HepG2 (cell line): Measurements from ENCODE around the gene CHMP1B. TPM values are rescaled to one million over a fixed set of nuclear protein-coding genes. Genes with fewer than 3 reads are reported as not detected.

Experiments
- GMEB1 ChIP-seq: sonication (generic); formaldehyde crosslinking; IDR thresholded peaks from 2 replicates; pipeline ENCODE4 v1.5.1; 2020; ENCODE audit warnings: missing genetic modification reagents, mild to moderate bottlenecking, borderline replicate concordance
- GTF2F1 ChIP-seq: fragments of 150-350 bp; IDR thresholded peaks from 2 replicates; pipeline ENCODE4 v1.6.1; 2014; ENCODE audit warnings: low read length
- HNF1B ChIP-seq: sonication (generic); formaldehyde crosslinking; IDR thresholded peaks from 2 replicates; pipeline ENCODE4 v1.5.1; 2020; ENCODE audit warnings: mild to moderate bottlenecking, moderate library complexity, missing genetic modification reagents
- MYC ChIP-seq: sonication (generic); formaldehyde crosslinking; IDR thresholded peaks from 2 replicates; pipeline ENCODE4 v1.9.0; 2021; ENCODE audit warnings: missing genetic modification reagents, borderline replicate concordance
- NFYC ChIP-seq: IDR thresholded peaks from 2 replicates; pipeline ENCODE4 v1.6.1; 2016; ENCODE audit warnings: missing genetic modification reagents, missing compliant biosample characterization
- NR2C2 ChIP-seq: sonication (generic); formaldehyde crosslinking; IDR thresholded peaks from 2 replicates; pipeline ENCODE4 v1.4.0; 2020; ENCODE audit warnings: missing genetic modification reagents, mild to moderate bottlenecking, moderate library complexity, borderline replicate concordance
- RBM22 ChIP-seq: fragments of 200-400 bp; formaldehyde crosslinking; optimal IDR thresholded peaks from 2 replicates; pipeline ENCODE3; 2017; ENCODE audit warnings: mild to moderate bottlenecking, low read length, moderate library complexity
- SP140L ChIP-seq: sonication (generic); formaldehyde crosslinking; IDR thresholded peaks from 2 replicates; pipeline ENCODE4 v1.4.0; 2020; ENCODE audit warnings: missing genetic modification reagents, borderline replicate concordance
- TBX3 ChIP-seq: fragments of 450-650 bp; IDR thresholded peaks from 2 replicates; pipeline ENCODE4 v1.6.1; 2017; ENCODE audit warnings: antibody characterized with exemption, mild to moderate bottlenecking, inconsistent platforms, borderline replicate concordance
- TOE1 ChIP-seq: sonication (generic); formaldehyde crosslinking; IDR thresholded peaks from 2 replicates; pipeline ENCODE4 v1.4.0; 2020; ENCODE audit warnings: mild to moderate bottlenecking, missing genetic modification reagents
- UBTF ChIP-seq: sonication (generic); formaldehyde crosslinking; IDR thresholded peaks from 2 replicates; pipeline ENCODE4 v1.4.0; 2020; ENCODE audit warnings: mild to moderate bottlenecking, missing genetic modification reagents
- YEATS4 ChIP-seq: sonication (generic); formaldehyde crosslinking; IDR thresholded peaks from 2 replicates; pipeline ENCODE4 v1.4.0; 2020; ENCODE audit warnings: missing genetic modification reagents, borderline replicate concordance
- ZNF205 ChIP-seq: IDR thresholded peaks from 2 replicates; pipeline ENCODE4 v1.6.1; 2018; ENCODE audit warnings: missing biosample characterization, missing genetic modification reagents
- ZNF44 ChIP-seq: sonication (generic); formaldehyde crosslinking; IDR thresholded peaks from 2 replicates; pipeline ENCODE4 v1.5.1; 2020; ENCODE audit warnings: mild to moderate bottlenecking, missing genetic modification reagents
- polyA plus RNA-seq, 8 experiments: library from polyadenylated mRNA; depleted of rRNA in 3 of 8; stranded (reverse) in 7 of 8; unstranded in 1 of 8; fragments of >200 nt; fragmentation: Illumina TruSeq in 4 of 8; extraction: Trizol in 4 of 8; gene quantifications; 2 replicates each; pipeline versions ENCODE4 v1.2.1 to v1.2.3, GENCODE V29; 2011 to 2016; ENCODE audit warnings: low read depth in 4 of 8, missing spikeins in 1 of 8, mixed read lengths in 1 of 8; ENCODE audit not compliant: insufficient read depth in 1 of 8
- total RNA-seq, 5 experiments: library from RNA; depleted of rRNA; stranded (reverse); fragments of >200 nt; fragmentation: Illumina TruSeq; extraction: Trizol; gene quantifications; 2 replicates each; pipeline ENCODE4 v1.2.3, GENCODE V29; 2016; ENCODE audit warnings: low read depth in 1 of 5
- TF ChIP-seq, protein P1 (sequence below), 2 experiments: fragments of 450-650 bp in 1 of 2; sonication (generic) in 1 of 2; formaldehyde crosslinking; IDR thresholded peaks; 2 replicates each; pipeline versions ENCODE4 v1.5.0 to v1.8.0; 2020 to 2022; ENCODE audit warnings: mild to moderate bottlenecking in 1 of 2, missing genetic modification reagents in 1 of 2
- TF ChIP-seq, protein P2 (sequence below): sonication (generic); formaldehyde crosslinking; IDR thresholded peaks from 2 replicates; pipeline ENCODE4 v1.9.0; 2021; ENCODE audit warnings: missing genetic modification reagents, mild to moderate bottlenecking, borderline replicate concordance
- TF ChIP-seq, protein P3 (sequence below): sonication (generic); formaldehyde crosslinking; IDR thresholded peaks from 2 replicates; pipeline ENCODE4 v1.8.0; 2022; ENCODE audit warnings: mild to moderate bottlenecking, missing genetic modification reagents, borderline replicate concordance

The CHMP1B gene
- total and polyA plus RNA-seq, 2 of the 13 experiments (the other 11 are each of a cell fraction or from before 2014, with no cell fraction given) = 18.8 to 20.2 TPM

DNA sequence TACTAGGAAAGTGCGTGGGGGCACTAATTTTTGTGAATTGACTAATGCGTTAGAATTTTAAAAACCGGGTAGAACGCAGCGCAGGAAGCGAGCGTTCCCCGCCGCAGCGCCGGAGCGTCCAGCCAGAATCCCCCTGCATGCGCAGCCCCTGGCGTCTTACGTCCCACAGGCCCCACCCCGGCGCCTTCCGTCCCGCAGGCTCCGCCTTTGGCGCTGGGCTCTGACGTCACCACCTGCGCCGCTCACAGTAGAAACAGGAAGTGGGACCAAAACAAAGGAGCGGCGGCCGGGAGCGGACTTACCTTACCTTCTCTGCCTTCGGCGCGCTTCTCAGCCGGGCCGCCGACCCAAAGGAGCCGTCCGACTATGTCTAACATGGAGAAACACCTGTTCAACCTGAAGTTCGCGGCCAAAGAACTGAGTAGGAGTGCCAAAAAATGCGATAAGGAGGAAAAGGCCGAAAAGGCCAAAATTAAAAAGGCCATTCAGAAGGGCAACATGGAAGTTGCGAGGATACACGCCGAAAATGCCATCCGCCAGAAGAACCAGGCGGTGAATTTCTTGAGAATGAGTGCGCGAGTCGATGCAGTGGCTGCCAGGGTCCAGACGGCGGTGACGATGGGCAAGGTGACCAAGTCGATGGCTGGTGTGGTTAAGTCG, at the start of gene CHMP1B (continued):
- TF ChIP-seq, protein P1, sequence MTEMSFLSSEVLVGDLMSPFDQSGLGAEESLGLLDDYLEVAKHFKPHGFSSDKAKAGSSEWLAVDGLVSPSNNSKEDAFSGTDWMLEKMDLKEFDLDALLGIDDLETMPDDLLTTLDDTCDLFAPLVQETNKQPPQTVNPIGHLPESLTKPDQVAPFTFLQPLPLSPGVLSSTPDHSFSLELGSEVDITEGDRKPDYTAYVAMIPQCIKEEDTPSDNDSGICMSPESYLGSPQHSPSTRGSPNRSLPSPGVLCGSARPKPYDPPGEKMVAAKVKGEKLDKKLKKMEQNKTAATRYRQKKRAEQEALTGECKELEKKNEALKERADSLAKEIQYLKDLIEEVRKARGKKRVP (CRISPR knock-in tag; IDR thresholded peaks at IDR 0.05) = 0 out of 4 replicates have a peak, but pooled peaks of 1 of the 2 experiments have one; percentile 76
- TF ChIP-seq RBM22 = no peak
- no peak for TF ChIP-seq TBX3
- TF ChIP-seq SP140L (CRISPR knock-in tag) = no peak
- peak; percentile 73 for TF ChIP-seq NR2C2 (CRISPR knock-in tag)
- TF ChIP-seq, protein P2, sequence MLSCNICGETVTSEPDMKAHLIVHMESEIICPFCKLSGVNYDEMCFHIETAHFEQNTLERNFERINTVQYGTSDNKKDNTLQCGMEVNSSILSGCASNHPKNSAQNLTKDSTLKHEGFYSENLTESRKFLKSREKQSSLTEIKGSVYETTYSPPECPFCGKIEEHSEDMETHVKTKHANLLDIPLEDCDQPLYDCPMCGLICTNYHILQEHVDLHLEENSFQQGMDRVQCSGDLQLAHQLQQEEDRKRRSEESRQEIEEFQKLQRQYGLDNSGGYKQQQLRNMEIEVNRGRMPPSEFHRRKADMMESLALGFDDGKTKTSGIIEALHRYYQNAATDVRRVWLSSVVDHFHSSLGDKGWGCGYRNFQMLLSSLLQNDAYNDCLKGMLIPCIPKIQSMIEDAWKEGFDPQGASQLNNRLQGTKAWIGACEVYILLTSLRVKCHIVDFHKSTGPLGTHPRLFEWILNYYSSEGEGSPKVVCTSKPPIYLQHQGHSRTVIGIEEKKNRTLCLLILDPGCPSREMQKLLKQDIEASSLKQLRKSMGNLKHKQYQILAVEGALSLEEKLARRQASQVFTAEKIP (CRISPR knock-in tag) = no peak
- 0 out of 2 replicates have a peak, but pooled peaks have one; percentile 46 for TF ChIP-seq ZNF44 (CRISPR knock-in tag)
- peak; percentile 72; the same call in 1 of the 2 replicates for TF ChIP-seq MYC (CRISPR knock-in tag)
- TF ChIP-seq YEATS4 (CRISPR knock-in tag) = peak; percentile 56; the same call in 1 of the 2 replicates
- TF ChIP-seq, protein P3, sequence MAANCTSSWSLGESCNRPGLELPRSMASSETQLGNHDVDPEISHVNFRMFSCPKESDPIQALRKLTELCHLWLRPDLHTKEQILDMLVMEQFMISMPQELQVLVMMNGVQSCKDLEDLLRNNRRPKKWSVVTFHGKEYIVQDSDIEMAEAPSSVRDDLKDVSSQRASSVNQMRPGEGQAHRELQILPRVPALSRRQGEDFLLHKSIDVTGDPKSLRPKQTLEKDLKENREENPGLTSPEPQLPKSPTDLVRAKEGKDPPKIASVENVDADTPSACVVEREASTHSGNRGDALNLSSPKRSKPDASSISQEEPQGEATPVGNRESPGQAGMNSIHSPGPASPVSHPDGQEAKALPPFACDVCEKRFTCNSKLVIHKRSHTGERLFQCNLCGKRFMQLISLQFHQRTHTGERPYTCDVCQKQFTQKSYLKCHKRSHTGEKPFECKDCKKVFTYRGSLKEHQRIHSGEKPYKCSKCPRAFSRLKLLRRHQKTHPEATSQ (CRISPR knock-in tag) = peak; percentile 17; the same call in 1 of the 2 replicates
- TF ChIP-seq ZNF205 = peak; percentile 72
- TF ChIP-seq GMEB1 (CRISPR knock-in tag) = peak; percentile 99
- TF ChIP-seq GTF2F1 = no peak
- TF ChIP-seq HNF1B (CRISPR knock-in tag) = peak; percentile 92; the same call in 1 of the 2 replicates
- TF ChIP-seq UBTF = peak; percentile 74
- peak; percentile 45; the same call in 1 of the 2 replicates for TF ChIP-seq NFYC (CRISPR knock-in tag)
- peak; percentile 81; the same call in 1 of the 2 replicates for TF ChIP-seq TOE1 (CRISPR knock-in tag)
